Effector memory CD8-positive, alpha-beta T cell (primary cell): ENCODE measurements around the gene LSM2.
"Not testable (repeated sequence)": the region's sequence is repeated elsewhere in the genome, so short reads cannot be mapped to it uniquely, and the experiment has no call there.

Source experiments
- ATAC-seq: fragments of 150-1000 bp; cut with Tn5 transposase; replicated peaks from 2 replicates; pipeline ENCODE4 v1.10.0; 2021; ENCODE audit warnings: mild to moderate bottlenecking, moderate library complexity
- DNase-seq, 3 experiments: peaks; one replicate each; pipeline ENCODE4 v3.0.0; 2021
- H3K27ac Mint-ChIP-seq, 2 donors: one replicate each; pipeline ENCODE4 v1.8.0; 2022; ENCODE audit warnings: mild to moderate bottlenecking in 2 of 2, mixed read lengths in 2 of 2, moderate library complexity in 2 of 2
- H3K27me3 Mint-ChIP-seq, 2 donors: one replicate each; pipeline ENCODE4 v1.8.0; 2022; ENCODE audit warnings: mixed read lengths in 2 of 2
- H3K36me3 Mint-ChIP-seq: one replicate; pipeline ENCODE4 v1.8.0; 2022; ENCODE audit warnings: mild to moderate bottlenecking, moderate library complexity, mixed read lengths; ENCODE audit not compliant: insufficient read depth
- H3K4me1 Mint-ChIP-seq, 2 donors: one replicate each; pipeline ENCODE4 v1.8.0; 2022; ENCODE audit warnings: low read depth in 2 of 2, mixed read lengths in 2 of 2
- H3K4me3 Mint-ChIP-seq, 2 donors: one replicate each; pipeline ENCODE4 v1.8.0; 2022; ENCODE audit warnings: mild to moderate bottlenecking in 2 of 2, mixed read lengths in 2 of 2, moderate library complexity in 2 of 2
- H3K9me3 Mint-ChIP-seq, 2 donors: one replicate each; pipeline ENCODE4 v1.8.0; 2022; ENCODE audit warnings: mixed read lengths in 2 of 2
- total RNA-seq, 9 experiments: gene quantifications; one replicate each; lab custom pipeline; 2026; lab: John Stamatoyannopoulos, UW

Gene LSM2
- 13.0 to 58.6 (median 19.0) reads per million in 9 experiments for total RNA-seq

DNA sequence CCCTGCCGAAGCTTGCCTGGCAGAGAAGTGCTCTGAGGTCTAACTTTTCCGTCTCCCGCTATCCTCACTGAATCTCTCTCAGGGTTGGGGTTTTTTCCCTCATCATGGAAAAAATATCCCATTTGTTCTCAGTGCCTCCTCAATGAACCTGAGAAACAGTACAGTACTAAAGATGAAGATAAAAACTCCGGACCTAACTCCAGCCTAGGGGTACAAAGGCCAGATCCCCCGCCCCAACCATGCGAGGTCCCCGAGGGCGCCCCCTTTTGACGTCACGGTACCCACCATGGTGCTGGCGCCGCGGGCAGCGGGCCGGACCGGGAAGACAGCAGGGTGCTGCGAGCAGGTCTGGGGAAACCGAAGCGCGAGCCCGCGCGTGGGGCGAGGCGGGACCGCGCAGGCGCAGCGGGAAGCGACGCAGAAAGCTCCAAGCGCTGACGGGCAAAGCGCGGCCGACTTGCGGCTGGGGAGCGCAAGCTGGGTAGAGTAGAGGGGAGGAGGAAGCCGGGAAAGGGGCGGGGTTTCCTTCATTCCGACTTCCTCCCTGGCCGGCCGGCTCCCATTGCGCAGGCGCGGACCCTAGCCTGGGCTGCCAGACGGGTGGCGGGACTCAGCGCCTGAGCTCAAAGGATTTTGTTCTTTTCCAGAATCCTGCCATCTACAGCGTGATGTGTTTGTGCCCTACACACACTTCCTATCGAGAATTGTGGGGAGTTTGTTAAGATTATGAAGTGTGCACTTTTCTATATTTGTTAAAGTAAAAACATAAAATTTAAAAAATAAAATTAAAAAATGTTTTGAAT lies at the start of gene LSM2:
TSS of gene LSM2 (minus strand) at position 497 of the 803 bp plus-strand sequence. CDS start at position 288, 209 bp downstream.
- Mint-ChIP-seq H3K36me3 (peaks cover 38% of the 10 kb centered on the region), H3K4me1 (peaks cover 13 to 14% of the 10 kb centered on the region in 2 donors), H3K4me3 (peak within 1 kb of the TSS; percentile 89 to 97), H3K27ac (peak within 1 kb of the TSS; percentile 90 to 98), H3K27me3 (no peaks in the 10 kb centered on the region), H3K9me3 (no peaks in the 10 kb centered on the region)
- DNase-seq (peak; percentile 92 to 96 (median 95)), ATAC-seq (peak; percentile 96)

DNA sequence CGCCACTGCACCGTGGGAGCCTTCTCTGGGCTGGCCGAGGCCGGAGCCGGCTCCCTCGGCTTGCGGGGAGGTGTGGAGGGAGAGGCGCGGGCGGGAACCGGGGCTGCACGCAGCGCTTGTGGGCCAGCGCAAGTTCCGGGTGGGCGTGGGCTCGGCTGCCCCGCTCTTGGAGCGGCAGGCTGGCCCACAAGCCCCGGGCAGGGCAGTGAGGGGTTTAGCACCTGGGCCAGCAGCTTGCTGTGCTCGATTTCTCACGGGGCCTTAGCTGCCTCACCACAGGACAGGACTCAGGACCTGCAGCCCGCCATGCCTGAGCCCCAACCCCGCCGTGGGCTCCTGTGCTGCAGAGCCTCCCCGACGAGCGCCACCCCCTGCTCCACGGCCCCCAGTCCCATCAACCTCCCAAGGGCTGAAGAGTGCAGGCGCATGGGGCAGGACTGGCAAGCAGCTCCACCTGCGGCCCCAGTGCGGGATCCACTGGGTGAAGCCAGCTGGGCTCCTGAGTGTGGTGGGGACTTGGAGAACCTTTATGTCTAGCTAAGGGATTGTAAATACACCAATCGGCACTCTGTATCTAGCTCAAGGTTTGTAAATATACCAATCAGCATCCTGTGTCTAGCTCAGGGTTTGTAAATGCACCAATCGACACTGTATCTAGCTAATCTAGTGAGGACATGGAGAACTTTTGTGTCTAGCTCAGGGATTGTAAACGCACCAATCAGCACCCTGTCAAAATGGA lies 45.4 kb upstream of the LSM2 start:
- not testable (repeated sequence) for DNase-seq, H3K36me3 Mint-ChIP-seq, H3K27ac Mint-ChIP-seq, H3K4me1 Mint-ChIP-seq, H3K4me3 Mint-ChIP-seq, ATAC-seq, H3K9me3 Mint-ChIP-seq, H3K27me3 Mint-ChIP-seq

DNA sequence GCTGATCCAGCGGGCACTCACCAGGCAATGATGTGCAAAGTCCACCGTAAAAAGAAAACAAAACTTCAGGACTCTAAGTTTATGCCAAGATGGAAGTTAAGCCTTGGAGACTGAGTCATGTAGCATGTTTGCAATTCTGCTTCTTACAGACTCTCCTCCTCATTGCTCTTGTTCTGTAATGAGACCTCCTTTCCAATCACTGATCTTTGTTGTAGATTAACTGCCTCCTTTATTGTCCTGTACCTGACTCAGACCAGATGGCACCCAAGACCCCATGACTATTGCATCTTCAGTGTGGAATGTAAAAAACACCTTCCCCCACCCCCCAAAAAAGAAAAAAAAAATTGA lies 44.7 kb upstream of the LSM2 start:
- H3K27ac Mint-ChIP-seq, result no peak overlapping the region
- no peak overlapping the region for H3K4me3 Mint-ChIP-seq
- DNase-seq, result no peak

DNA sequence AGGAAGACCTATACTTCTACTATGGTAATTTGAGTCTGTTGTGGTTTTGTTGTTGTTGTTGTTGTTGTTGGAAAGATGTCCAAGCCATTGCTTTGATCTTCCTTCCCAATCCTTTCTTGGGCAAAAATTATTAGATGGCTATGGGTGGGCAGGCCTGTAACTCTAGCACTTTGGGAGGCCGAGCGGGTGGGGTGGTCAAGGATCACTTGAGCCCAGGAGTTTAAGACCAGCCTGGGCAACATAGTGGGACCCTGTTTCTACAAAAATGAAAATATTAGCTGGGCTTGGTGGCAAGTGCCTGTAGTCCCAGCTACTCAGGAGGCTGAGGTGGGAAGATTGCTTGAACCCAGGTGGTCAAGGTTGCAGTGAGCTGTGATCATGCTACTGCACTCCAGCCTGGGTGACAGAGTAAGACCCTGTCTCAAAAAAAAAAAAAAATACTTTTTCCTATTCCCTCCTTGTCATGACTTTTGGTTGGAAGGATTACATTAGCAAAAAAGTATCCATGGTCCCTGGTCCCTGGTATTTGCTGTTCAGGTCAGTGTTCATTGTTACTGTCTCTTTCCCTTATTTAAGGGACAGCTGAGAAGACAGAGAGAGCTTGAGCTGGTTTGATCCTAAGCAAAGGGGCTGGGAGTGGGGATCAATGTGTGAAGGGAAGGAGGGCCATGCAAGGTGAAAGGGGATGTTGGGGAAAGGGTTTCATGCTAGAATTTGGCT lies 44.2 kb upstream of the LSM2 start:
- Mint-ChIP-seq H3K27ac (no peak overlapping the region), H3K4me3 (no peak overlapping the region), H3K36me3 (peaks cover 2% of the 10 kb centered on the region), H3K4me1 (no peaks in the 10 kb centered on the region), H3K27me3 (no peaks in the 10 kb centered on the region), H3K9me3 (no peaks in the 10 kb centered on the region)
- no peak for ATAC-seq
- DNase-seq, result no peak

More for the DNA sequence above, 44.7 kb upstream of the LSM2 start:
- peaks cover 2% of the 10 kb centered on the region for H3K36me3 Mint-ChIP-seq
- no peaks in the 10 kb centered on the region for H3K4me1 Mint-ChIP-seq
- no peak for ATAC-seq
- H3K27me3 Mint-ChIP-seq, result no peaks in the 10 kb centered on the region
- no peaks in the 10 kb centered on the region for H3K9me3 Mint-ChIP-seq

DNA sequence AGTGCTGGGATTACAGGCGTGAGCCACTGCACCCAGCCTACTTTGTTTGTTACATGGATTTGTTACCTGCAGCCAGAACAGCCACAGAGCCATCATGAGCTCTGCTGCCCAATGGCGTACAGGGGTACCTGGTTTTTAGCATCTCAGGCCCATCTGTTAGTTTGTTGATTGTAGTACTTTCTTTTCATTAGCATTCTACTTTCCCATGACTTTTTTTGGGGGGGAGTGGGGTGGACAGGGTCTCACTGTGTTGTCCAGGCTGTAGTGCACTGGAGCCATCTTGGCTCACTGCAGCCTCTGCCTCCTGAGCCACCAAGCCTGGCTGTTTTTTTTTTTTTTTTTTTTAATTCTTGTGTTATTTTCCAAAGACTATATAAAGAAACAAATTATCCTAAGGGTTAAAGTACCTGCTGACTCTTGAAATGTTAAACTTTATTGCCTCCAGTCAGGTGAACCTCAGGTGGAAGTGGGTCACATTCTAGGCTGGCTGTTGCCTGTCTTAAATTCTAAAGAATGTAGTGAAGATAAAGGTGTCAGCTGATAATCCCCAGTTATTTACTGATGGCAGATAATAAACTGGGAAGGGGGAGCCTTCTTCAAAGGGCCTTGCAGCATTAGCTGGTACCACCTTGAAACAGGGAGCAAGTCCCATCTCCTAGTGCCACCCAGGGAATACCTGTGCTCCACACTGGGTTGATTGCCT lies 40.7 kb upstream of the LSM2 start:
- Mint-ChIP-seq H3K36me3 (peaks cover 10% of the 10 kb centered on the region), H3K27ac (peak overlapping the region in 1 of 2 donors; percentile 55), H3K4me1 (no peaks in the 10 kb centered on the region), H3K27me3 (no peaks in the 10 kb centered on the region), H3K9me3 (no peaks in the 10 kb centered on the region), H3K4me3 (no peak overlapping the region)
- DNase-seq, result no peak
- ATAC-seq, result no peak

DNA sequence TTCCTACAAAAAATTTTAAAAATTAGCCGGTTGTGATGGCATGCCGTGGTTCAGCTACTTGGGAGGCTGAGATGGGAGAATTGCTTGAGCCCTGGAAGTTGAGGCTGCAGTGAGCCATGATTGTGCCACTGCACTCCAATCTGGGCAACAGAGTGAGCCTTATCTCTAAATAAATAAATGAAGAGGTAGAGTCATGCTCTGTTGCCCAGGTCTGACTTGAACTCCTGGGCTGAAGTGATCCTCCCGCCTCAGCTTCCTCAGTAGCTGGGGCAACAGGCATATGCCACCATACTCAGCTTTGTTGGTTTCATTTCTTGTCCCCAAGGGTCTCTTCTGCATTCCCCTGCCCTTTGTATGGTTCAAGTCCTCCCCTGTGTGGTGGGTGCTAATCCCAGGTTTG lies 37.7 kb upstream of the LSM2 start:
- H3K36me3 Mint-ChIP-seq, result peaks cover 35% of the 10 kb centered on the region
- H3K27me3 Mint-ChIP-seq, result no peaks in the 10 kb centered on the region
- no peak overlapping the region for H3K27ac Mint-ChIP-seq
- no peak for DNase-seq
- no peaks in the 10 kb centered on the region for H3K9me3 Mint-ChIP-seq
- no peak for ATAC-seq
- H3K4me3 Mint-ChIP-seq, result no peak overlapping the region
- H3K4me1 Mint-ChIP-seq, result no peaks in the 10 kb centered on the region

DNA sequence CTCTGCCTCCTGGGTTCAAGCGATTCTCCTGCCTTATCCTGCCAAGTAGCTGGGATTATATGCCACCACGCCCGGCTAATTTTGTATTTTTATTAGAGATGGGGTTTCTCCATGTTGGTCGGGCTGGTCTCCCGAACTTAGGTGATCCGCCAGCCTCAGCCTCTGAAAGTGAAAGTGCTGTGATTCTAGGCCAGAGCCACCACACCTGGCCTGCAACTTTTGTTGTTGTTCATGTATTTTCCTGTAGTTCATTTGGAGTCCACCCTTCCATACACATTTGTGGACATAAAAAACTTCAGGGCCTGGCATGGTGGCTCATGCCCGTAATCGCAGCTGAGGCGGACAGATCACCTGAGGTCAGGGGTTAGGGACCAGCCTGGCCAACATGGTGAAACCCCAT lies 35.3 kb upstream of the LSM2 start:
- DNase-seq (no peak), ATAC-seq (no peak)
- Mint-ChIP-seq H3K27ac (peak overlapping the region; percentile 51 to 81), H3K4me1 (peaks cover 6 to 7% of the 10 kb centered on the region in 2 donors), H3K9me3 (no peaks in the 10 kb centered on the region), H3K4me3 (no peak overlapping the region), H3K27me3 (no peaks in the 10 kb centered on the region), H3K36me3 (peaks cover 60% of the 10 kb centered on the region)

DNA sequence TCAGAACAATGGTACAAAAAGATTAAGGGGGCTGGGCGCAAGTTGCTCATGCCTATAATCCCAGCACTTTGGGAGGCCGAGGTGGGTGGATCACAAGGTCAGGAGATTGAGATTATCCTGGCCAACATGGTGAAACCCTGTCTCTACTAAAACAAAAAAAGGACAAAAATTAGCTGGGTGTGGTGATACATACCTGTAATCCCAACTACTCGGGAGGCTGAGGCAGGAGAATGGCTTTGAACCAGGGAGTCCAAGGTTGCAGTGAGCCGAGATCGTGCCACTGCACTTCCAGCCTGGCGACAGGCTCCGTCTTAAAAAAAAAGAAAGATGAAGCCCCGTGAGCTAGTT lies 33.0 kb upstream of the LSM2 start:
- not testable (repeated sequence) for DNase-seq, H3K9me3 Mint-ChIP-seq, H3K4me3 Mint-ChIP-seq, ATAC-seq, H3K27me3 Mint-ChIP-seq
- Mint-ChIP-seq H3K36me3 (peaks cover 76% of the 10 kb centered on the region), H3K27ac (peak overlapping the region in 1 of 2 donors; percentile 35), H3K4me1 (peaks cover 24 to 27% of the 10 kb centered on the region in 2 donors)

DNA sequence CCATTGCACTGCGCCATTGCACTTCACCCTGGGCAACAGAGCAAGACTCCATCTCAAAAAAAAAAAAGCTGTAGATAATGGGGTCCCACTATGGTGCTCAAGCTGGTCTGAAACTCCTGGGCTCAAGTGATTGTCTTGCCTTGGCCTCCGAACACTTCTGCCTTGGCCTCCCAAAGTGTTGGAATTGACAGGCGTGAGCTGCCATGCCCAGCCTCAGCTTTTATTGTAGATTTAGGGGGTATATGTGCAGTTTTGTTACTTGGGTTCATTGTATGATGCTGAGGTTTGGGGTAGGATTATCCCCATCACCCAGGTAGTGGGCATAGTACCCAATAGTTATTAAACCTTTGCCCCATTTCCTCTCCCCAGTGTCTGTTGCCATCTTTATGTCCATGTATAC lies 32.2 kb upstream of the LSM2 start:
- Mint-ChIP-seq H3K36me3 (peaks cover 79% of the 10 kb centered on the region), H3K9me3 (no peaks in the 10 kb centered on the region), H3K4me3 (peak overlapping the region in 1 of 2 donors; percentile 93), H3K27me3 (no peaks in the 10 kb centered on the region), H3K27ac (peak overlapping the region in 1 of 2 donors; percentile 99), H3K4me1 (peaks cover 26 to 29% of the 10 kb centered on the region in 2 donors)
- ATAC-seq (no peak), DNase-seq (no peak)

DNA sequence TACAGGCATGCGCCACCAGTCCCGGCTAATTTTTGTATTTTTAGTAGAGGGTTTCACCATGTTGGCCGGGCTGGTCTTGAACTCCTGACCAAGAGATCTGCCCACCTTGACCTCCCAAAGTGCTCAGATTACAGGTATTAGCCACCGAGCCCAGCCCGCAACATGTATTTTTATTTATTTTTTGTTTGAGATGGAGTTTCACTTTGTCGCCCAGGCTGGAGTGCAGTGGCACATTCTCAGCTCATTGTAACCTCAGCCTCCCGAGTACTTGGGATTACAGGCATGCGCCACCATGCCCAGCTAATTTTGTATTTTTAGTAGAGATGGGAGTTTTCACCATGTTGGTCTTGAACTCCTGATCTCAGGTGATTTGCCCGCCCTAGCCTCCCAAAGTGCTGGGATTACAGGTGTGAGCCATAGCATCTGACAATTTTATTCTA lies 31.4 kb upstream of the LSM2 start:
- peak overlapping the region; percentile 85 to 93 for H3K4me3 Mint-ChIP-seq
- not testable (repeated sequence) for ATAC-seq, DNase-seq

DNA sequence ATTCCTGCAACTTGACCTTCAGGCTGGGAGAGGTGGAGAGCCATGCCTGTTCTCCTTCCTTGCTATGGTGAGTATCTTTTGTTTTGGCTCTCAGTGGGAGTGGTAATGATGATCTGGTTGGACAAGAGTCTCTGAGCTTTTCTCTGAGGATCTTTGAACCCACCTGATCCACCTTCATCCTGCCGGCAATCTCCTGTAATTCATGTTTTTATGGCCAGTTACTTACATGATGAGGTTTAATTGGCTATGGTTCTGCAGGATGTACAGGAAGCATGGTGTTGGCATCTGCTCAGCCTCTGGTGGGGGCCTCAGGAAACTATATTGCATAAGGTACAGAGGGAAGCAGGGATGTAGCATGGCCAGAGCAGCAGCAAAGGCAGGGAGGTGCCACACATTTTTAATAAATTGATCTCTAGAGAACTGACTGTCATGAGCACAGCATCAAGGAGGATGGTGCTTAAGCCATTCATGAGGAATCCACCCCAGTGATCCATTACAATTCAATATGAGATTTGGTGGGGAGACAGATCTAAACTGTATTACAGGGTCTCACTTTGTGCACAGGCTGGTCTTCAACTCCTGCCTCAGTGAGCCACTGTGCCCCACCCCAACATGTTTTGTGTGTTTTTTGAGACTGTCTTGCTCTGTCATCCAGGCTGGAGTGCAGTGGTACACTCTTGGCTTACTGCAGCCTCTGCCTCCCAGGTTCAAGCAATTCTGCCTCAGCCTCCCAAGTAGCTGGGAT lies 30.8 kb upstream of the LSM2 start:
- Mint-ChIP-seq H3K9me3 (no peaks in the 10 kb centered on the region), H3K27ac (peak overlapping the region; percentile 99 to 100), H3K36me3 (peaks cover 81% of the 10 kb centered on the region), H3K27me3 (no peaks in the 10 kb centered on the region), H3K4me1 (peaks cover 26 to 29% of the 10 kb centered on the region in 2 donors), H3K4me3 (peak overlapping the region; percentile 85 to 93)
- ATAC-seq (no peak), DNase-seq (no peak)

More for the DNA sequence above, 31.4 kb upstream of the LSM2 start:
- H3K9me3 Mint-ChIP-seq, H3K27me3 Mint-ChIP-seq: not testable (repeated sequence)
- peak overlapping the region; percentile 99 to 100 for H3K27ac Mint-ChIP-seq
- H3K4me1 Mint-ChIP-seq, result peaks cover 26 to 29% of the 10 kb centered on the region in 2 donors
- peaks cover 81% of the 10 kb centered on the region for H3K36me3 Mint-ChIP-seq

DNA sequence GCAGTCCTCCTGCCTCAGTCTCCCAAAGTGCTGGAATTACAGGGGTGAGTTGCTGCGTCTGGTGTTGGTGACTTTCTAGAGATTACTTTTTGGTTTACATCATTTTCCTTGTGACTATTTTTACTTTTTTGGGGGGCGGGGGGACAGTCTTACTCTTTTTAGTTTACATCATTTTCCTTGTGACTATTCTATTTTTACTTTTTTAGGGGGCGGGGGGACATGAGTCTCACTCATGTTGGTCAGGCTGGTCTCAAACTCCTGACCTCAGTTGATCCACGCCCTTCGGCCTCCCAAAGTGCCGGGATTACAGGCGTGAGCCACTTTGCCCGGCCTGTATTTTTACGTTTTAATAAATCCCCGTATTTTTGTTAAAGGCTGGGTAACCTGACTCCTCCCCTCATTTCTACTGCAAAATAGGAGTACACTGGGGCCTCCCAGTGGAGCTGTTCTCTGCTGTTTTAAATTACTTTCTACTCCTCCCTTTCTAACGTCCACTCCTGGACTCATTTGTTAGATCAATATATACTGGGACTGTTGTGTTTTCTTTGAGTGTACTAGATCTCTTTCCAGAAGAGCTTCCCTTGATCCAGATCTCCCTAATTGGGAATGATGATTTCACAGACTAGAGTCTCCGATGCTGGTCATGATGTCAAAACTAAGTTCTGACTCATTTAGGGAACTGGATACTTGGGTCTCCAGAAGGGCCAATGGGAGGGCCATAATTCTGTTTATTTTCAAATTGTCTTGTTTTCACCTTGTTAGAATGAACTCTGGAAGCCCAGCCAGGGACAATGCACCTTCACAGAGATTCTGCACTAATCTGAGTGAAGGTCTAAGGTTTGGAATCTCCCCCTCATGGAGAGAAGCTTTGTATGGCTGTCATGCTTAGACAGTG lies 30.0 kb upstream of the LSM2 start:
- Mint-ChIP-seq H3K27ac (peak overlapping the region; percentile 99 to 100), H3K27me3 (no peaks in the 10 kb centered on the region), H3K4me3 (peak overlapping the region; percentile 85 to 93), H3K4me1 (peaks cover 26 to 29% of the 10 kb centered on the region in 2 donors), H3K36me3 (peaks cover 78% of the 10 kb centered on the region), H3K9me3 (no peaks in the 10 kb centered on the region)
- DNase-seq (no peak), ATAC-seq (no peak)
